Activated B cell treated with CpG ODN at 0.5 μM for 24 hours (primary cell): Measurements from ENCODE around the gene CST7. TPM values are rescaled to one million over a fixed set of nuclear protein-coding genes. Genes with fewer than 3 reads are reported as not detected.

Experiments used
- ATAC-seq: fragments of 200-7000 bp; cut with Tn5 transposase; one replicate; pipeline ENCODE4 v1.10.0; 2021; ENCODE audit warnings: low read depth, mild to moderate bottlenecking, moderate library complexity
- CTCF ChIA-PET: fragments of 350-600 bp; sonication (Branson Sonifier 250); formaldehyde crosslinking; loops from one replicate; lab custom pipeline; 2021; ENCODE audit warnings: antibody characterized with exemption; lab: Charles Lee
- POLR2A ChIA-PET: fragments of 350-600 bp; sonication (Branson Sonifier 250); formaldehyde crosslinking; loops from one replicate; lab custom pipeline; 2021; ENCODE audit warnings: antibody characterized with exemption; lab: Charles Lee
- DNase-seq: peaks from one replicate; pipeline ENCODE4 v3.0.0; 2022
- H3K27ac Mint-ChIP-seq: one replicate; pipeline ENCODE4 v1.8.0; 2020; ENCODE audit warnings: mixed read lengths
- H3K27me3 Mint-ChIP-seq: one replicate; pipeline ENCODE4 v1.8.0; 2021; ENCODE audit warnings: mixed read lengths
- H3K36me3 Mint-ChIP-seq: one replicate; pipeline ENCODE4 v1.8.0; 2021; ENCODE audit warnings: low read depth, mixed read lengths
- H3K4me1 Mint-ChIP-seq: one replicate; pipeline ENCODE4 v1.8.0; 2021; ENCODE audit warnings: mixed read lengths
- H3K4me3 Mint-ChIP-seq: one replicate; pipeline ENCODE4 v1.8.0; 2020; ENCODE audit warnings: mild to moderate bottlenecking, mixed read lengths
- H3K9me3 Mint-ChIP-seq: one replicate; pipeline ENCODE4 v1.8.0; 2020; ENCODE audit warnings: mixed read lengths
- CTCF ChIP-seq: fragments of 200-600 bp; IDR thresholded peaks from one replicate; pipeline ENCODE4 v1.8.0; 2022; ENCODE audit warnings: antibody characterized with exemption, mild to moderate bottlenecking
- intact Hi-C: fragments of 100-400 bp; cut with micrococcal nuclease; formaldehyde crosslinking; loops from one replicate; pipeline ENCODE4 v1.15.1; 2024
- total RNA-seq: library from RNA; stranded (reverse); gene quantifications from 2 replicates; pipeline ENCODE4 v1.2.3, GENCODE V29; 2022

Gene CST7
- total RNA-seq, 1 donor from 2014 or later = 1.0 TPM

GRCh38 chr20:24991897-24992486 lies 42.9 kb downstream of the CST7 start:
- peak overlapping the region; percentile 95 for H3K27ac Mint-ChIP-seq
- POLR2A ChIA-PET = interaction anchor here (1.7 to 3.3 kb wide), 2 partner anchors 46 to 67 kb away, joined by 7 to 35 read pairs; partner anchors contain the start of gene ACSS1
- H3K27me3 Mint-ChIP-seq = no peaks in the 10 kb centered on the region

GRCh38 chr20:24992487-24993205 lies 43.6 kb downstream of the CST7 start, which contains the start of gene APMAP:
TSS of gene APMAP (minus strand) at chr20:24992751. CDS start at chr20:24992688, 63 bp downstream.
- peak; percentile 97 for DNase-seq
- H3K4me1 Mint-ChIP-seq = peaks cover 48% of the 10 kb centered on the region
- peaks cover 17% of the 10 kb centered on the region for H3K36me3 Mint-ChIP-seq
- peak; percentile 90 for ATAC-seq
- intact Hi-C loops = loop anchor here (1.0 to 5.0 kb wide), 10 partner anchors 66 to 1642 kb away; partner anchors contain the start of genes ACSS1, ENTPD6, NANP and NXT1
- no peaks in the 10 kb centered on the region for H3K27me3 Mint-ChIP-seq
- H3K4me3 Mint-ChIP-seq = peak within 1 kb of the TSS; percentile 92
- peak within 1 kb of the TSS; percentile 95 for H3K27ac Mint-ChIP-seq
- CTCF ChIA-PET = interaction anchor here (1.7 to 4.7 kb wide), 2 partner anchors 71 to 406 kb away, joined by 9 to 113 read pairs; no protein-coding TSS in a partner anchor
- TF ChIP-seq CTCF = no peak
- H3K9me3 Mint-ChIP-seq = no peaks in the 10 kb centered on the region
- POLR2A ChIA-PET = interaction anchor here (1.0 to 3.3 kb wide), 4 partner anchors 46 to 1643 kb away, joined by 3 to 35 read pairs (median 7); partner anchors contain the start of gene ACSS1

More at GRCh38 chr20:24991897-24992486, 42.9 kb downstream of the CST7 start:
- ATAC-seq (peak; percentile 12), DNase-seq (no peak)
- no peak for TF ChIP-seq CTCF
- H3K9me3 Mint-ChIP-seq = no peaks in the 10 kb centered on the region
- H3K36me3 Mint-ChIP-seq = peaks cover 17% of the 10 kb centered on the region
- H3K4me3 Mint-ChIP-seq = peak overlapping the region; percentile 92
- peaks cover 48% of the 10 kb centered on the region for H3K4me1 Mint-ChIP-seq
- CTCF ChIA-PET = interaction anchor here (4.7 kb wide), 1 partner anchor 72 kb away, joined by 113 read pairs; no protein-coding TSS in a partner anchor
- intact Hi-C loops = loop anchor here (1.0 to 5.0 kb wide), 9 partner anchors 66 to 1641 kb away; partner anchors contain the start of genes ACSS1, ENTPD6, NANP and NXT1

GRCh38 chr20:24993337-24994185 lies 44.5 kb downstream of the CST7 start:
- peak overlapping the region; percentile 95 for H3K27ac Mint-ChIP-seq
- H3K4me3 Mint-ChIP-seq = peak overlapping the region; percentile 92
- CTCF ChIA-PET = interaction anchor here (1.0 to 4.7 kb wide), 8 partner anchors 11 to 406 kb away, joined by 3 to 113 read pairs (median 6); no protein-coding TSS in a partner anchor
- intact Hi-C loops = loop anchor here (1.0 to 5.0 kb wide), 6 partner anchors 253 to 1643 kb away; partner anchors contain the start of genes NANP and NXT1
- peaks cover 16% of the 10 kb centered on the region for H3K36me3 Mint-ChIP-seq
- TF ChIP-seq CTCF = no peak
- DNase-seq = no peak
- POLR2A ChIA-PET = interaction anchor here (1.0 to 3.3 kb wide), 6 partner anchors 45 to 1644 kb away, joined by 3 to 35 read pairs (median 7); partner anchors contain the start of gene ACSS1
- H3K9me3 Mint-ChIP-seq = no peaks in the 10 kb centered on the region
- no peaks in the 10 kb centered on the region for H3K27me3 Mint-ChIP-seq
- peaks cover 45% of the 10 kb centered on the region for H3K4me1 Mint-ChIP-seq
- ATAC-seq = no peak

- ChIA-PET POLR2A (interaction anchor here (0.9 to 3.3 kb wide), 5 partner anchors 49 to 201 kb away, joined by 3 to 35 read pairs (median 7); partner anchors contain the start of genes ACSS1 and ENTPD6), CTCF (interaction anchor here (1.0 to 4.7 kb wide), 8 partner anchors 11 to 405 kb away, joined by 3 to 113 read pairs (median 6); no protein-coding TSS in a partner anchor)
- no peak for DNase-seq
- Mint-ChIP-seq H3K27me3 (no peaks in the 10 kb centered on the region), H3K4me3 (peak overlapping the region; percentile 92), H3K9me3 (no peaks in the 10 kb centered on the region), H3K27ac (peak overlapping the region; percentile 27), H3K36me3 (peaks cover 11% of the 10 kb centered on the region), H3K4me1 (peaks cover 45% of the 10 kb centered on the region)
- intact Hi-C loops = loop anchor here (5.0 kb wide), 2 partner anchors 323 to 1057 kb away; no protein-coding TSS in a partner anchor
- TF ChIP-seq CTCF = no peak
- no peak for ATAC-seq
Observed at GRCh38 chr20:24994186-24994465, 45.1 kb downstream of the CST7 start.
